GM21619 (cell line): Measurements from ENCODE around the gene ACBD7.

Source experiments
- ATAC-seq: cut with Tn5 transposase; IDR thresholded peaks from one replicate; pipeline ENCODE4 v1.9.1; 2021; ENCODE audit not compliant: unreplicated experiment

Gene ACBD7

DNA sequence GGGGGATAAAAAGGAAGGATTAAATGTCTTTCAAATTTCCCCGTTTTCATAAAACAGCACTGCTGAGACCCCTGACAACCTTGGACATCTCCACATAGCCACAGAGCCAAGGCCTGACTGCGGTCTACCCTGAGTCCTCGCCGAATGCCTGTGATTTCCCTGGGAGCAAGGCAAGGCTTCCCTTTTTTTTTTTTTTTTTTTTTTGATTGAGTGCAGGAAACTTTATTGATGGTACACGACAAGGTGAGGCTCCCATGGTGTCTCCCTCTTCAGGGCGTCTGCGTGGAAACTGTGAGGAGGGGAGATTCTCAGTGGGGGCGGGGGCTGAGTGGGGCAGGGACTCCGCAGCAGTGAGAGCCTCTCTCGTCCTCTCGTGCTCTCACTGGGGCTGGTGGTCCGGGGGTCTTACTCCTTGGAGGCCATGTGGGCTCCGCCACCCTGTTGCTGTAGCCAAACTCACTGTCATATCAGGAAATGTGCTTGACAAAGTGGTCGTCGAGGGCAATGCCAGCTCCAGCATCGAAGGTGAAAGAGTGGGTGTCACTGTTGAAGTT, 4.4 kb upstream of the ACBD7 start:
- no peak for ATAC-seq

- no peak for ATAC-seq
Measured at GRCh38 chr10:15091418-15091817, 2.8 kb upstream of the ACBD7 start.

GRCh38 chr10:15084502-15084922, 4.1 kb downstream of the ACBD7 start:
- no peak for ATAC-seq

DNA sequence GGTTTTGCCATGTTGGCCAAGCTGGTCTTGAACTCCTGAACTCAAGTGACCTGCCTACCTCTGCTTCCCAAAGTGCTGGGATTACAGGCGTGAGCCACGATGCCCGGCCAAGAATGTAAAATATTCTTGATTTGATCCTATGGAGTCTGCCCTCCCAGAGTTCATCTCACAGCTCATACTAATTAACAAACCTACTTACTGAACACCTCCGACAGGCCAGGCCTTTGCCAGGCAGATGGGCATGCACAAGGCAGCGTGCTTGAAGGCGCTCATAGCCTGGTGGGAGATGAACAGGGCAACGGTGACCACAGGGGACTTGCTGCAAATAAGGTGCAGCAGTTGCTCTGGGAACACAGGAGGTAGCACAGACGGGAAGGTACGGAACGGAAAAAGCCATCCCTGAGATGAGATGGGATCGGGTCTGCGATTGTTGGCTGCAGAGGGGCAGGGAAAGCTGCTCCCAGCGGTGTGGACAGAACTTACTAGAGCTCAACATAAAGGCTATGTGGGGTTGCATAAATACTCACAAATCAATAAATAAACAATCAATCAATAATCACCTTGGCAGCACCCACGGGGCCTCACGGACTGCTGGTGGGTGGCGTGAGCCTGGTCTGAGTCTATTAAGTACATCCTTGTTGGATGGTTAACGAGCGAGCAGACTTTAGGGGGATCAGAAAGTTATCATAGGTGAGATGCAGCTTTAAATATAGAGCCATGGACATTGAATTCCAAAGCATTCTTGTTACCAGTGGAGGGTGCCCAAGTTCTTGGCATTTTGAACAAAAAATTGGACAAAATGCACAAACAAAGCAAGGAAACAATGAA, 4.7 kb downstream of the ACBD7 start:
- ATAC-seq: no peak

- ATAC-seq: no peak
Measured at GRCh38 chr10:15075421-15075820, 13.2 kb downstream of the ACBD7 start.

GRCh38 chr10:15072358-15072757, 16.2 kb downstream of the ACBD7 start:
- ATAC-seq: no peak

- ATAC-seq: no peak
Measured at GRCh38 chr10:15069230-15069629, 19.3 kb downstream of the ACBD7 start.

DNA sequence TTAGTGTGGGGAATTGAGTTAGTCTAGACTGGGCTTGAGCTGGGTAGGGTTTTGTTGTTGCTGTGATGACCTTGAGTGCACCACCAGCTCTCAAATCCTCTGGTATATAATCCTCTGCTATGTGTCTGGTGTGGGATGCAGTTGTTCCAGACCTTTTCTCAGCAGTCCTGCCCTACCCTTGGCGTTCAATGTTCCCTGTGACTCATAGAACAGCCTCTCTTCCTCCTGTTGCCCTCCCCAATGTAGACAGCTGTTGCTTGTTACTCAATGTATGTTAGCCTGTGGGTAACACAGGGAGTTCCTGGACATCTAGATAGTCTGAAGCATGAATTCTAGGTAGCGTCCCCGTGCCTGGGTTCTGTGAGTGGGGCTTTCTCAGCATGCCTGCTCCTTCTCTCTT, 19.8 kb downstream of the ACBD7 start:
- ATAC-seq: no peak

GRCh38 chr10:15067154-15067553, 21.4 kb downstream of the ACBD7 start:
- ATAC-seq: peak; percentile 92

DNA sequence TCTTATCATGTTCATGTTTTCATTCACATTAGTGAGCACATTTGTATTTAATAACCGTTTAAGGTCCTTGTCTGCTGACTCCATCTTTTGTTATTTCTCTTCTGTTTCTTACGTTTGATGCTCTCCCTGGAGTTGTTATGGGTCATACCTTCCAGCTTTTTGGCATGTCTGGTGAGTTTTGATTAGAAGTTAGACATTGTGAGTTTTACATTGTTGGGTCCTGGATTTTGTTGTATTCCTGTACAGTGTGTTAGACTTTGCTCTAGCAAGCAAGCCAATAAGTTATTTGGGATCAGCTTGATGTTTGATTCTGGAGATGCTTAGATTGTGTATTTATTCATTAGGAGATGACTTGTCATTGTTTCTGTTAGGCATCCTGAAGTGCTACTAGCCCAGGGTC, 27.9 kb downstream of the ACBD7 start:
- ATAC-seq: no peak

- ATAC-seq: no peak
Measured at GRCh38 chr10:15059914-15060313, 28.7 kb downstream of the ACBD7 start.

- ATAC-seq: no peak
Measured at GRCh38 chr10:15058689-15059088, 29.9 kb downstream of the ACBD7 start.

DNA sequence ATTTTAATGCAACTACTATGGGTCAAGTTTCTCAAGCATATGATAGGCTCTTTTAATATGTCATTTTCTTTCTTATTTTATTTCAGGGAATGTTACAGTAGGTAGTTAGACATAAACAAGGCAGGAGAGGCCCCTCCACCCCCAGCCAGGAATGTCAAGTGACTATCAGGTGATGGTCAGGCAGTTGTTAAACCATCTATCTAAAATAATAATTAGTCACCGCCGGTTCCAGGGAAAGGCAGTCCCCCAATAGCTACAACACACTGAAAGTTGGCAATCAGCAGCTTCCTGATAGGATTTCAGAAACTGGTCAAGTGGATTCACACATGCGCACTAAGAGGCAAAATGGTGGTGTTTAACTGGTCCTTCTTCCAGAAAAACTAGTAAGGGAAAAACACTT, 35.5 kb downstream of the ACBD7 start:
- no peak for ATAC-seq

GRCh38 chr10:15052121-15052520, 36.5 kb downstream of the ACBD7 start:
- ATAC-seq: no peak

GRCh38 chr10:15049533-15049932, 39.0 kb downstream of the ACBD7 start:
- no peak for ATAC-seq

GRCh38 chr10:15046626-15047025, 42.0 kb downstream of the ACBD7 start:
- ATAC-seq: no peak

- ATAC-seq: no peak
Measured at GRCh38 chr10:15045380-15045779, 43.2 kb downstream of the ACBD7 start.

- no peak for ATAC-seq
Measured at GRCh38 chr10:15043674-15044073, 44.9 kb downstream of the ACBD7 start, which contains the start of gene OLAH. Gene OLAH (plus strand): TSS chr10:15043943. CDS start chr10:15047289, 3,346 bp downstream.

DNA sequence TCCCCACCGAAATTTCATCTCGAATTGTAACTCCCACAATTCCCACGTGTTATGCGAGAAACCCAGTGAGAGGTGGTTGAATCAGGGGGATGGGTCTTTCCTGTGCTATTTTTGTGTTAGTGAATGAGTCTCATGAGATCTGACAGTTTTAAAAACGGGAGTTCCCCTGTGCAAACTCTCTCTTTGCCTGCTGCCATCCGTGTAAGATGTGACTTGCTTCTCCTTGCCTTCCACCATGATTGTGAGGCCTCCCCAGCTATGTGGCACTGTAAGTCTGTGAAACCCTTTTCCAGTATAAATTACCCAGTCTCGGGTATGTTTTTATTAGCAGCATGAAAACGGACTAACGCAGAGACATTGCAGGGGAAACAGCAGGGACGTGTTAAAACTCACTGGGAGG, 50.2 kb downstream of the ACBD7 start:
- no peak for ATAC-seq

DNA sequence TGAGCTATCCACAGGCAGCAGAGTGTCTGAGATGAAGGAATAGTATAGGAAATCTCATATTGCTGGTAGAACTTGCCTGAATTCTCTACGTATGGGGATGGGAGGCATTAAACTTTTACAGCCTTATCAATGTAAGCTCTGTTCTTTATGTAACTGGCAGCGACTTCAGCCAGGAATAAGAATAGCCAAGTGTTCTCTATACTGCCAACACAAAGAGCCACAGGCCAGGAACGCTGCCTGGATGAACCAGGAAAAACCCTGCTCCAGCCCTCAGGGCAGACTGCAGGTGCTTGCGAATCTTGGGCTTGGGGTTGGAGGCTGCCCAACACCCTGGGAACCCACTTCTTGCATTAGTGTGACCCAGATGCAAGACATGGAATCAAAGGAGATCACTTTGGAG, 50.9 kb downstream of the ACBD7 start:
- no peak for ATAC-seq

DNA sequence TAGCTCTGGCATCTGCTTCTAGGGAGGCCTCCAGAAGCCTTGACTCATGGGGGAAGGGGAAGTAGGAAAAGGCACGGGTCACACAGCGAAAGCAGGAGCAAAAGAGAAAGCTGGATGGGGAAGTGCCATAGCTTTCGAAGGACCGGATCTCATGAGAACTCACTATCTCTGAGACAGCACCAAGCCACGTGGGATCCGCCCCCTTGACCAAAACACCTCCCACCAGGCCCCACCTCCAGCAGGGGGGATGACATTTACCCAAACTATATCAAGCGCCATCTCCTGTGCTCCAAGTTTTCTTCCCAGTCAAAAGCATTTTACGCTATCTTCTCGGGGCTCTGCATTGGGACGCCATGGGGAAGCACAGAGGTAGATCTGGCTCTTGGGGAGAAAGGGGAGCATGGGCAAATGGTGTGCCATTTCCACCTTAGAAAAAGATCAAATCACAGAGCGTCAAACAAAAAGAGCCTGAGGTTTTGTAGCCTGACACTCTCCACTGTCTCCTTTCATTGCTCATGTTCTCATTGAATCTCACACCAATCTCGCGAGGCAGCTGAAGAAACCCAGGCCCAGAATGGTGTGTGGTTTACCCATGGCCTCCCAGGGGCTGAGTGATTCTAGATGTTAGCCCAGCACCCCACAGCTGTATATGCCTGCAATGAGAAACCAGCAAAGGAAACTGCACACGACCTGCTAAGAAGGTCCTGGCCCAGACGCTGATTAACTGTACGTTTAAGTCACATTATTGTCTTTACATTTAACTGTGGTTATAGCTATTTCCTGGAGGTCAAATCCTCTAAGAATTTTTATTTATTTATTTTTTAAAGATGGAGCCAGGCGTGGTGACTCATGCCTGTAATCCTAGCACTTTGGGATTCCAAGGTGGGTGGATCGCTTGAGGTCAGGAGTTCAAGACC, 52.9 kb downstream of the ACBD7 start:
- ATAC-seq: no peak

DNA sequence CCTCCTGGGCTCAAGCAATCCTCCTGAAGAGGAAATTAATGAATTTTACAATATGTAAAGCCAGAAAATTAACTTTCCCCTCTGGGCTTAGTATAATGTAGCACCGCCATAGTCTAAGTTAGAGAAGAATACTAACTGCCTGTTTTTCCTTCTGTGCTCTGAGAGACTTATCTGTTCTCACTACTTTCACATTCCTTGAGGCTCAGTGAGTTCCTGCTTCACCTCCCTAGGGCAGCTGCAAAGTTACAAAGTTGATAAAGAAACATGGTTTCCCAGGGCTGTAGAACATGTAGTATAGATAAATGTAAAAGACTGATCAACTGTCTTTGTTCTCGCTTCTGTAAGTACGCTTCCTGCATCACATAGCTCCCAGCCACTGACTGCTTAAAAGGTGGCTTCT, 60.8 kb downstream of the ACBD7 start:
- ATAC-seq: no peak
